Keratinocyte (primary cell): ENCODE results near the gene HNRNPM. TPM values are rescaled to one million over a fixed set of nuclear protein-coding genes. Genes with fewer than 3 reads are reported as not detected.
A peak's percentile ranks its signal among the peaks of the same experiment; 100 is the strongest.

Source experiments
- DNase-seq: peaks from one replicate; pipeline ENCODE4 v3.0.0-alpha.2; 2011; ENCODE audit warnings: low read depth, missing footprints, low spot score
- FAIRE-seq: peaks from 2 replicates; lab custom pipeline; 2011; peaks lifted over from hg19 to GRCh38; lab: Jason Lieb, UNC
- H2AFZ ChIP-seq: 2 replicates; pipeline ENCODE4 v1.6.0; 2012; ENCODE audit warnings: low read length, control low read depth, inconsistent platforms; ENCODE audit not compliant: control insufficient read depth
- H3K27ac ChIP-seq: 2 replicates; pipeline ENCODE4 v1.5.1; 2011; ENCODE audit warnings: low read length; ENCODE audit not compliant: control insufficient read depth, insufficient read depth
- H3K27me3 ChIP-seq: 3 replicates; pipeline ENCODE4 v1.6.0; 2011; ENCODE audit warnings: low read length; ENCODE audit not compliant: control insufficient read depth, insufficient read depth; ENCODE audit errors: extremely low read depth
- H3K36me3 ChIP-seq, 2 experiments: 2 replicates in 1 of 2; 3 replicates in 1 of 2; pipeline ENCODE4 v1.5.1; 2011; ENCODE audit warnings: low read length in 2 of 2, mild to moderate bottlenecking in 1 of 2; ENCODE audit not compliant: control insufficient read depth in 2 of 2, insufficient read depth in 2 of 2; ENCODE audit errors: extremely low read depth in 1 of 2
- H3K4me1 ChIP-seq: 3 replicates; pipeline ENCODE4 v1.5.1; 2011; ENCODE audit warnings: low read length; ENCODE audit not compliant: control insufficient read depth, insufficient read depth; ENCODE audit errors: extremely low read depth
- H3K4me2 ChIP-seq: 3 replicates; pipeline ENCODE4 v1.6.0; 2011; ENCODE audit warnings: low read depth, low read length; ENCODE audit not compliant: control insufficient read depth, insufficient read depth; ENCODE audit errors: extremely low read depth
- H3K4me3 ChIP-seq, 3 experiments: fragments of 200-600 bp in 1 of 3; sonication (generic) in 1 of 3; 2 replicates in 2 of 3; 3 replicates in 1 of 3; pipeline ENCODE4 v1.5.1; 2011 to 2016; ENCODE audit warnings: low read length in 3 of 3, mild to moderate bottlenecking in 3 of 3, control low read depth in 2 of 3, inconsistent platforms in 1 of 3, low read depth in 1 of 3, mixed read lengths in 1 of 3, mixed run types in 1 of 3, moderate library complexity in 1 of 3; ENCODE audit not compliant: control insufficient read depth in 2 of 3, insufficient read depth in 2 of 3; ENCODE audit errors: extremely low read depth in 1 of 3
- H3K79me2 ChIP-seq: 2 replicates; pipeline ENCODE4 v1.6.0; 2012; ENCODE audit warnings: low read length; ENCODE audit not compliant: control insufficient read depth, insufficient read depth
- H3K9ac ChIP-seq: 3 replicates; pipeline ENCODE4 v1.6.0; 2011; ENCODE audit warnings: low read length; ENCODE audit not compliant: control insufficient read depth, insufficient read depth; ENCODE audit errors: extremely low read depth
- H3K9me1 ChIP-seq: 3 replicates; pipeline ENCODE4 v1.6.0; 2011; ENCODE audit warnings: low read length; ENCODE audit not compliant: control insufficient read depth, insufficient read depth; ENCODE audit errors: extremely low read depth
- H3K9me3 ChIP-seq: 2 replicates; pipeline ENCODE4 v1.5.1; 2012; ENCODE audit warnings: low read depth, low read length; ENCODE audit not compliant: control insufficient read depth
- H4K20me1 ChIP-seq: 3 replicates; pipeline ENCODE4 v1.6.0; 2011; ENCODE audit warnings: low read length; ENCODE audit not compliant: control insufficient read depth, insufficient read depth; ENCODE audit errors: extremely low read depth
- CTCF ChIP-seq, 3 experiments: IDR thresholded peaks in 1 of 3; conservative IDR thresholded peaks in 1 of 3; optimal IDR thresholded peaks in 1 of 3; 2 replicates in 2 of 3; 3 replicates in 1 of 3; pipeline versions ENCODE3 to v1.5.1; 2011; ENCODE audit warnings: low read length in 3 of 3, mild to moderate bottlenecking in 3 of 3, moderate library complexity in 2 of 3, control low read depth in 1 of 3, inconsistent platforms in 1 of 3; ENCODE audit not compliant: insufficient read depth in 2 of 3; ENCODE audit errors: extremely low read depth in 1 of 3
- EZH2 ChIP-seq: IDR thresholded peaks from one replicate; pipeline ENCODE4 v1.6.1; 2012; ENCODE audit warnings: inconsistent platforms, mild to moderate bottlenecking, low read length, moderate library complexity
- dilution Hi-C: fragments of 300-500 bp; cut with MboI; formaldehyde crosslinking; loops from one replicate; pipeline ENCODE4 v1.7.0; 2020; ENCODE audit warnings: low sequenced_read_pairs; ENCODE audit not compliant: extremely low pct_ligation_motif_present
- polyA minus RNA-seq, 3 experiments: library from RNA; depleted of rRNA, polyadenylated mRNA; stranded (reverse); fragments of >200 nt; gene quantifications; 1 replicate in 1 of 3; 2 replicates in 1 of 3; 3 replicates in 1 of 3; pipeline ENCODE4 v1.2.3, GENCODE V29; 2011
- polyA plus RNA-seq, 5 experiments: library from polyadenylated mRNA; depleted of rRNA in 3 of 5; stranded (reverse) in 3 of 5; stranded (forward) in 1 of 5; unstranded in 1 of 5; fragments of >200 nt; gene quantifications; 1 replicate in 1 of 5; 2 replicates in 3 of 5; 3 replicates in 1 of 5; pipeline versions ENCODE4 v1.2.1 to v1.2.3, GENCODE V29; 2011 to 2012; ENCODE audit warnings: missing spikeins in 2 of 5, low read depth in 1 of 5, low replicate concordance in 1 of 5

Gene HNRNPM, protein sequence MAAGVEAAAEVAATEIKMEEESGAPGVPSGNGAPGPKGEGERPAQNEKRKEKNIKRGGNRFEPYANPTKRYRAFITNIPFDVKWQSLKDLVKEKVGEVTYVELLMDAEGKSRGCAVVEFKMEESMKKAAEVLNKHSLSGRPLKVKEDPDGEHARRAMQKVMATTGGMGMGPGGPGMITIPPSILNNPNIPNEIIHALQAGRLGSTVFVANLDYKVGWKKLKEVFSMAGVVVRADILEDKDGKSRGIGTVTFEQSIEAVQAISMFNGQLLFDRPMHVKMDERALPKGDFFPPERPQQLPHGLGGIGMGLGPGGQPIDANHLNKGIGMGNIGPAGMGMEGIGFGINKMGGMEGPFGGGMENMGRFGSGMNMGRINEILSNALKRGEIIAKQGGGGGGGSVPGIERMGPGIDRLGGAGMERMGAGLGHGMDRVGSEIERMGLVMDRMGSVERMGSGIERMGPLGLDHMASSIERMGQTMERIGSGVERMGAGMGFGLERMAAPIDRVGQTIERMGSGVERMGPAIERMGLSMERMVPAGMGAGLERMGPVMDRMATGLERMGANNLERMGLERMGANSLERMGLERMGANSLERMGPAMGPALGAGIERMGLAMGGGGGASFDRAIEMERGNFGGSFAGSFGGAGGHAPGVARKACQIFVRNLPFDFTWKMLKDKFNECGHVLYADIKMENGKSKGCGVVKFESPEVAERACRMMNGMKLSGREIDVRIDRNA
- polyA plus RNA-seq: 45.7 to 126 TPM (median 110 TPM) in 3 replicates
- 170 TPM for polyA plus RNA-seq (2011; ENCODE audit: low read depth)
- polyA plus RNA-seq (2011; cell fraction: cytosol; rRNA removed): 67.4 and 87.1 TPM in 2 replicates
- polyA plus RNA-seq (2011; cell fraction: nucleus; rRNA removed): 99.1 and 124 TPM in 2 replicates
- 78.3 and 223 TPM in 2 replicates for polyA plus RNA-seq (2012; ENCODE audit: low replicate concordance)
- 22.8 to 47.5 TPM (median 44.6 TPM) in 3 replicates for polyA minus RNA-seq
- polyA minus RNA-seq (2011; cell fraction: cytosol; rRNA and poly(A)+ RNA removed): 93.0 TPM
- 54.0 and 57.5 TPM in 2 replicates for polyA minus RNA-seq (2011; cell fraction: nucleus; rRNA and poly(A)+ RNA removed)

DNA sequence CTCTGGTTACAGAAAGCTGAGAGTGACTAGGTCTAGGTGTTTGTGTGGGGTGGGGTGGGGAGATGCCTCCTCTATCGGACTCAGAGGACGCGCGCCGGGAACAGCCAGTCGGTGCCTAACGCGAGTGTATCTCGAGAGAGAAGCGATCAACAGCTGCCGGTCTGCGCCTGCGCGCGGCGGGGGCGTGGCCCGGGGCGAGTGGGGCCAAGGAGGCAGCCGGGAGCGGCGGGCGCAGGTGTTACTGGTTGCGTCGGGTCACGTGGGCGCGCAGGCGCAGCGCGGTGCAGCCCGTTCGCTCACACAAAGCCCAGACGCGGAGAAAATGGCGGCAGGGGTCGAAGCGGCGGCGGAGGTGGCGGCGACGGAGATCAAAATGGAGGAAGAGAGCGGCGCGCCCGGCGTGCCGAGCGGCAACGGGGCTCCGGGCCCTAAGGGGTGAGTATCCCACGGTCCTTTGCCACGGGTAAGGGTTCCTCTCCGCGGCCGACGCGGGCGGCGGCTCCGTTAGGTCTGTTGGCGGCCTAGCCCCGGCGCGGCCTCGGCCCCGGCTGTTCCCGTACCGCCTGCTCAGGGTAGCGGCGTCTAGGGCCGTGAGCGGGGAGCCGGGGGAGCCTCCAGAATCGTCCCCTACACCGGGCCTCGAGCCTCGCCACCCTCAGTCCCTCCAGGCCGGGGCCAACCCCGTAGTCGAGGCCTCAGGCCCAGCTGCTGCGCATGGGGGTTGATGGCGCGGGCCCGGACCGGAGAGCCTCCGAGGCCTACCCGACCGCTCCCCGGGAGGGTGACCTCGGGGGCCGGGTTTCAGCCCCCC is at the start of gene HNRNPM:
Gene HNRNPM, plus strand, starts transcription at position 299 of the 811 bp plus-strand sequence. Its CDS starts 24 bp downstream, at position 323.
- H3K27ac ChIP-seq: peak within 1 kb of the TSS; percentile 84
- dilution Hi-C loops: no loop called here
- peaks cover 18% of the 10 kb centered on the region for H4K20me1 ChIP-seq

More for the DNA sequence above, at the start of gene HNRNPM:
- FAIRE-seq: peak; percentile 55
- Histone ChIP-seq H3K9me1 (peaks cover 2% of the 10 kb centered on the region), H3K27me3 (no peaks in the 10 kb centered on the region), H3K79me2 (peaks cover 49% of the 10 kb centered on the region), H3K9me3 (no peaks in the 10 kb centered on the region), H3K4me1 (peaks cover 16% of the 10 kb centered on the region), H3K9ac (peak within 1 kb of the TSS; percentile 97), H3K36me3 (peaks cover 2 to 12% of the 10 kb centered on the region in 2 experiments), H2AFZ (peak within 1 kb of the TSS; percentile 80), H3K4me2 (peak within 1 kb of the TSS; percentile 87), H3K4me3 (peak within 1 kb of the TSS; percentile 72 to 95 (median 90))
- TF ChIP-seq EZH2 (no peak), CTCF (optimal IDR thresholded peaks at IDR 0.05 in 1 of 3, IDR thresholded peaks at IDR 0.05 in 1 of 3, conservative IDR thresholded peaks at IDR 0.05 in 1 of 3; ENCODE audit: extremely low read depth in 1 of 3, insufficient read depth in 2 of 3, low read length in 3 of 3) (no peak)
- peak; percentile 79 for DNase-seq
